Measurements from ENCODE around the gene MINDY4B.

- no peak for TF ChIP-seq ZNF274 (IDR thresholded peaks at IDR 0.05; ENCODE audit: low read depth, low read length)
- no peak for TF ChIP-seq YY1 (IDR thresholded peaks at IDR 0.05; ENCODE audit: insufficient read depth, insufficient read length)
Measured at GRCh38 chr3:150850191-150850590, 55.0 kb downstream of the MINDY4B start.

Data from NT2/D1 (cell line).